ENCODE data around the gene CAMSAP3.

Gene CAMSAP3, protein sequence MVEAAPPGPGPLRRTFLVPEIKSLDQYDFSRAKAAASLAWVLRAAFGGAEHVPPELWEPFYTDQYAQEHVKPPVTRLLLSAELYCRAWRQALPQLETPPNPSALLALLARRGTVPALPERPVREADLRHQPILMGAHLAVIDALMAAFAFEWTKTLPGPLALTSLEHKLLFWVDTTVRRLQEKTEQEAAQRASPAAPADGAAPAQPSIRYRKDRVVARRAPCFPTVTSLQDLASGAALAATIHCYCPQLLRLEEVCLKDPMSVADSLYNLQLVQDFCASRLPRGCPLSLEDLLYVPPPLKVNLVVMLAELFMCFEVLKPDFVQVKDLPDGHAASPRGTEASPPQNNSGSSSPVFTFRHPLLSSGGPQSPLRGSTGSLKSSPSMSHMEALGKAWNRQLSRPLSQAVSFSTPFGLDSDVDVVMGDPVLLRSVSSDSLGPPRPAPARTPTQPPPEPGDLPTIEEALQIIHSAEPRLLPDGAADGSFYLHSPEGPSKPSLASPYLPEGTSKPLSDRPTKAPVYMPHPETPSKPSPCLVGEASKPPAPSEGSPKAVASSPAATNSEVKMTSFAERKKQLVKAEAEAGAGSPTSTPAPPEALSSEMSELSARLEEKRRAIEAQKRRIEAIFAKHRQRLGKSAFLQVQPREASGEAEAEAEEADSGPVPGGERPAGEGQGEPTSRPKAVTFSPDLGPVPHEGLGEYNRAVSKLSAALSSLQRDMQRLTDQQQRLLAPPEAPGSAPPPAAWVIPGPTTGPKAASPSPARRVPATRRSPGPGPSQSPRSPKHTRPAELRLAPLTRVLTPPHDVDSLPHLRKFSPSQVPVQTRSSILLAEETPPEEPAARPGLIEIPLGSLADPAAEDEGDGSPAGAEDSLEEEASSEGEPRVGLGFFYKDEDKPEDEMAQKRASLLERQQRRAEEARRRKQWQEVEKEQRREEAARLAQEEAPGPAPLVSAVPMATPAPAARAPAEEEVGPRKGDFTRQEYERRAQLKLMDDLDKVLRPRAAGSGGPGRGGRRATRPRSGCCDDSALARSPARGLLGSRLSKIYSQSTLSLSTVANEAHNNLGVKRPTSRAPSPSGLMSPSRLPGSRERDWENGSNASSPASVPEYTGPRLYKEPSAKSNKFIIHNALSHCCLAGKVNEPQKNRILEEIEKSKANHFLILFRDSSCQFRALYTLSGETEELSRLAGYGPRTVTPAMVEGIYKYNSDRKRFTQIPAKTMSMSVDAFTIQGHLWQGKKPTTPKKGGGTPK

DNA sequence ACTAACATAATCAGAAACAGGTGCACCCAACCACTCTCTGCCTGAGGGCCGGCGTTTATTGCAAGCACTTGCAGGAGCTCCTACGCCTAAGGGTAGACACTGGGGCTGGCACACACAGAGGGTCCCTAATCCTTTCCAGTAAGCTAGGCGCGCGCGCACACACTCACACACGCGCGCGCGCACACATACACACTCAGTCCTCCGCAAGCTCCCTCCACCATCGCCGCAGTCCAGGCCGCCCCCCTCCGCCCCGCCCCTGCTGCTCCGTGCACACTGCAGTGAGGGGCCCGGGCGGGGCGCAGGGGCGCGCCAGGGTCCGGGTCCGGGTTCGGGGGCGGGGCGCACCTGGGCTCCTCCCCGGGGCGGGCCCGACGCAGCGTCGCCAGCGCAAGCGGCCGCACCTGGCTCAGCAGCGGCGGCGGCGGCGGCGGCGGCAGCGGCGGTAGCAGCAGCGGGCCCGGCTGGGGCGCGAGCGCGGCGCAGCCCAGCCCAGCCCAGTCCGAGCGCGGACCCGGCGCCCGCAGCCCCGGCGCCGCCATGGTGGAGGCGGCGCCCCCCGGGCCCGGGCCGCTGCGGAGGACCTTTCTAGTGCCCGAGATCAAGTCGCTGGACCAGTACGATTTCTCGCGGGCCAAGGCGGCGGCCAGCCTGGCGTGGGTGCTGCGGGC, at the start of gene CAMSAP3:
Gene CAMSAP3, plus strand, starts transcription at position 398 of the 668 bp plus-strand sequence. Its CDS starts 140 bp downstream, at position 538.
- DNase-seq: no peak

- DNase-seq: no peak
Observed at GRCh38 chr19:7545904-7546303, 49.8 kb upstream of the CAMSAP3 start.

DNA sequence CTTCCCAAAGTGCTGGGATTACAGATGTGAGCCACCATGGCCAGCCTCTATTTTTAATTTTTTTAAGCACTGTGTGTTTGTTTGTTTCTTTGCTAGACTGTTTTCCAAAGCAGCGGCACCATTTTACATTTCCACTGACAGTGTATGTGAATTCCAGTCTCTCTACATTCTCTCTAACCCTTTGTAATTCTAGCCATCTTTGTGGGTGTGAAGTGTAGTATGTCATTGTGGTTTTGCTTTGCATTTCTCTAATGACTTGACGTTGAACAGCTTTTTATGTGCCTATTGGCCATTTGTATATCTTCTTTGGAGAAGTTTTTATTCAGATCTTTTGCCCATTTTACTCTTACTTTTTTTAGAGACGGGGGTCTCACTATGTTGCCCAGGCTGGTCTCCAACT, 48.5 kb upstream of the CAMSAP3 start:
- DNase-seq: no peak

DNA sequence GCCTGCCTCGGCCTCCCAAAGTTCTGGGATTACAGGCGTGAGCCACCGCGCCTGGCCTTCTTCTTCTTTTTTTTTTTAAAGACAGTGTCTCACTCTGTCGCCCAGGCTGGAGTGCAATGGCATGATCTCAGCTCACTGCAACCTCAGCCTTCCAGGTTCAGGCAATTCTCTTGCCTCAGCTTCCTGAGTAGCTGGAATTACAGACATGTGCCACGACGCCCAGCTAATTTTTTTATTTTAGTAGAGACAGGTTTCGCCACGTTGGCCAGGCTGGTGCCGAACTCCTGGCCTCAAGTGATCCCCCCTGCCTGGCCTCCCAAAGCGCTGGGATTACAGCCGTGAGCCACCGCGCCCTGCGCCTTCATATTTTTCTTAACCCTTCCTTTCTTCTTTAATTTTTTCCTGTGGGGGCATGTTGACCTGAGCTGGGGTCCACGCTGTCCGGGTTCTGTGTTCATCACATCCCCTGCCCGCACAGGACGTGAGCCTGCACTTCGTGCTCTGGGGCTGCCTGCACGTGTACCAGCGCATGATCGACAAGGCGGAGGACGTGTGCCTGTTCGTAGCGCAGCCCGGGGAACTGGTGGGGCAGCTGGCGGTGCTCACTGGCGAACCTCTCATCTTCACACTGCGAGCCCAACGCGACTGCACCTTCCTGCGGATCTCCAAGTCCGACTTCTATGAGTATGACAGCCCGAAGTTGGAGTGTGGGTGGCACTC, 46.1 kb upstream of the CAMSAP3 start:
- no peak for DNase-seq

DNA sequence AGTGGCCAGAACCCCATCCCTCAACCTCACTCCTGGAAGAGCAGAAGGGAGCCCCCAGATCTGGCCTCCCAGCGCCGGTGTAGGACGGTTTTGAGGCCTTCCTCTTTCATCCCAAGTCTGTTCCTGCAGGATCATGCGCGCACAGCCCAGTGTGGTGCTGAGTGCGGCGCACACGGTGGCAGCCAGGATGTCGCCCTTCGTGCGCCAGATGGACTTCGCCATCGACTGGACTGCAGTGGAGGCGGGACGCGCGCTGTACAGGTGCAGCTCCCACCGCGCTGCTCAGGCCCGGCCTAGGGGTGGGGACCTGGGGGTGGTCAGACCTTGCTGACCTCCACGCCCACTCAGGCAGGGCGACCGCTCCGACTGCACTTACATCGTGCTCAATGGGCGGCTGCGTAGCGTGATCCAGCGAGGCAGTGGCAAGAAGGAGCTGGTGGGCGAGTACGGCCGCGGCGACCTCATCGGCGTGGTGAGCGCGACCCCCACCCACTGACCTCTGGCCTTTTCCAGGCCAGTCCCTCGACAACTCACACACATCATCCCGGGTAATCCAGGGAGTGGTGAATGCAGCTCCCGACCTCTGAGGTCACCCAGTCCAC, 45.4 kb upstream of the CAMSAP3 start:
- DNase-seq: no peak

DNA sequence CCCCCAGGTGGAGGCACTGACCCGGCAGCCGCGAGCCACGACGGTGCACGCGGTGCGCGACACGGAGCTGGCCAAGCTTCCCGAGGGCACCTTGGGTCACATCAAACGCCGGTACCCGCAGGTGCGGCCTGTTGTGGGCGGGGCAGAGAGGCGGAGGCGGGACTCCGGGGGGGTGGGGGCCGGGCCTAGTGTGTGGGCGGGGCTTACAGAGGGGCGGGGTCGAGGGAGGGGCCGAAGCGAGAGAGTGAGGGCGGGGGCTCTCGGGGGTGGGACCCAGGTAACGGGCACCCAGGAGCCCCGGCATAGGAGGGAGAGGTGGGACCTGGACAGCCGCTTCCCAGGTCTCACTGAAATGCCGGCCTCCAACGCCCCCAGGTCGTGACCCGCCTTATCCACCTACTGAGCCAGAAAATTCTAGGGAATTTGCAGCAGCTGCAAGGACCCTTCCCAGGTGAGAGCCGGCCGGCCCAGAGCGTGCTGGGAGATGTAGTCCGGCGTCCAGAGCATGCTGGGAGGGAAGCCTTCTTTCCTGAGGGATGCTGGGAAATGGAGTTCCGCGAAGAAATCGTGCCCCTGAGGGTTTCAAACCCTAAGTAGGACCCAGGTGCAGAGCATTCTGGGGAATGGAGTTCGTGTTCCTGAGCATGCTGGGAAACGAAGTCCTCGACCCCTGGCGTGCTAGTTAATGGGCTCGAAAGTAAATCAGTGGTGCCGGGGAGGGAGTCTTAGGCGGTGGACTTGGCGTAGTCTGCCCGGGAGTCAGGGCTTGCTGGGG, 44.5 kb upstream of the CAMSAP3 start:
- DNase-seq: no peak

- no peak for DNase-seq
Observed at GRCh38 chr19:7552781-7553180, 42.9 kb upstream of the CAMSAP3 start.

GRCh38 chr19:7554565-7554964, 41.1 kb upstream of the CAMSAP3 start:
- no peak for DNase-seq

DNA sequence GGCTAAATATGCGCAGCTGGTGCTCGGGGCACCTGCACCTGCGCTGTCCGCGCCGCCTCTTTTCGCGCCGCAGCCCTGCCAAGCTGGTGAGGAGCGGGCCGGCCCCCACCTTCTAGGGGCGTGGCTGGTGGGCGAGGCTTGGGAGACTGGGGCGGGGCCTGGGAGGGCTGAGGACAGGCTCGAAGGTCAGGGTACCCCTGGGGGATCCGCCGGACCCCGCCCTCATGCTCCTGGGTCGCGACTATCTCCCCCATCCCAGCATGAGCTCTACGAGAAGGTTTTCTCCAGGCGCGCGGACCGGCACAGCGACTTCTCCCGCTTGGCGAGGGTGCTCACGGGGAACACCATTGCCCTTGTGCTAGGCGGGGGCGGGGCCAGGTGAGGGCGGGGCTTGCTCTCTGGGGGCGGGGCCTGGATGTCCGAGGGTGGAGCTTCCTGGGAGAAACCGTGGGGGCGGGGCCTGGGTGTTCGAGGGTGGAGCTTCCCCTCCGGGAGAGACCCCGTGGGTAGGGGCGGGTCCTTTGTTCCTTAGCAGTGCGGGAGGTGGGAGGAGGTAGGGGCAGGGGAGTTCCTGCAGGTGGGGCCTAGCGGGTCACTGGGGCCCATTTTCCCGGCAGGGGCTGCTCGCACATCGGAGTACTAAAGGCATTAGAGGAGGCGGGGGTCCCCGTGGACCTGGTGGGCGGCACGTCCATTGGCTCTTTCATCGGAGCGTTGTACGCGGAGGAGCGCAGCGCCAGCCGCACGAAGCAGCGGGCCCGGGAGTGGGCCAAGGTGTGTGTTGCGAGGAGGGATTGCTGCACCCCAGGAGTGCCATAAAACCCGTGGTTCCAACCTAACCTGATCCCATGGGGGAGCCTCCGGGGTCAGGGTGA, 40.4 kb upstream of the CAMSAP3 start:
- DNase-seq: no peak

DNA sequence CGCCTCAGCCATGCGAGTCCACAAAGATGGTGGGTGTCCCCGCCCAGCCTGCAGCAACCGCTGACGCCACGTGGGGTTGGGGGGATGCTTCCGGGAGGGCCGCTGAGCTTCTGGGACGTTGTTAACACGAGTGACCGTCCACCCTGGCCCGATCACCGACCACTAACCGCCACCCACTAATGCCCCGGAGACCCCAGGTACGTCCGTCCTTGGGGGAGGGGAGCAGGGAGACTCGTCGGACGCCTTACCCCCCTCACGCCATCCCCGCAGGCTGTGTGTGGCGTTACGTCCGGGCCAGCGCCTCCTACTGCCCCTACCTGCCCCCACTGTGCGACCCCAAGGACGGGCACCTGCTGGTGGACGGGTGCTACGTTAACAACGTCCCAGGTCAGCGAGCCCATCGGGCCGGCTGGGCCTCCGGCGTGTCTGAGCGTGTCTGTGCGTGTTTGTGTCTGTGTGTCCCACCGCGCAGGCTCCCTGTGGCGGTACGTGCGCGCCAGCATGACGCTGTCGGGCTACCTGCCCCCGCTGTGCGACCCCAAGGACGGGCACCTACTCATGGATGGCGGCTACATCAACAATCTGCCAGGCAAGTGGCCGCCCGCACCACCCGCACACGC, 38.9 kb upstream of the CAMSAP3 start:
- no peak for DNase-seq

DNA sequence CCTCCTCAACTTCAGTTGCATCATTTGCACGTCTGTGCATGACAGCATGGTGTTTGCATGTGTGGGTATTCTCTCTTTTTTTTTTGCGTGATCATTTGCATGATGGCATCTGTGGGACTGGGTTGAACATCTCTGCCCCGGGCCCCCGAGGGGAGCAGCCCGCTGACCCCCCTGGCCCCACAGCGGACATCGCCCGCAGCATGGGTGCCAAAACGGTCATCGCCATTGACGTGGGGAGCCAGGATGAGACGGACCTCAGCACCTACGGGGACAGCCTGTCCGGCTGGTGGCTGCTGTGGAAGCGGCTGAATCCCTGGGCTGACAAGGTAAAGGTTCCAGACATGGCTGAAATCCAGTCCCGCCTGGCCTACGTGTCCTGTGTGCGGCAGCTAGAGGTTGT, 37.0 kb upstream of the CAMSAP3 start:
- no peak for DNase-seq

DNA sequence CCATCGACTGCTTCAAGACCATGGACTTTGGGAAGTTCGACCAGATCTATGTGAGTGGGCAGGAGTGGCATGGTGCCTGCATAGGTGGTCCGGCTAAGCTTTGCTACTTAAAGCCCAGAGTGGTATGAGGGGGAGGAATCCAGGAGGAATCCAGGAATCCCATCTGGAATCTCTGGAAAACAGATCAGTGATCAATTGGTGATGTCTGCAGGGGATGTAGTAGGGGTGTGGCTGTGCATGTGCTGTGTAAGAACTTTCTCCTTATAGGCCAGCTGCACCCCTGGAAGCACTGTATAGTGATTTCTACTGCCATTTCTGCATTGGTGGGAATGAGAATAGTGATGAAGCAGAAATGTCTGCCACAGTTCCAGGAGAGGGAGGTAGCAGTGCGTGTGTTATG, 36.6 kb upstream of the CAMSAP3 start:
- DNase-seq: peak; percentile 5

- no peak for DNase-seq
Observed at GRCh38 chr19:7560255-7560654, 35.4 kb upstream of the CAMSAP3 start.

DNA sequence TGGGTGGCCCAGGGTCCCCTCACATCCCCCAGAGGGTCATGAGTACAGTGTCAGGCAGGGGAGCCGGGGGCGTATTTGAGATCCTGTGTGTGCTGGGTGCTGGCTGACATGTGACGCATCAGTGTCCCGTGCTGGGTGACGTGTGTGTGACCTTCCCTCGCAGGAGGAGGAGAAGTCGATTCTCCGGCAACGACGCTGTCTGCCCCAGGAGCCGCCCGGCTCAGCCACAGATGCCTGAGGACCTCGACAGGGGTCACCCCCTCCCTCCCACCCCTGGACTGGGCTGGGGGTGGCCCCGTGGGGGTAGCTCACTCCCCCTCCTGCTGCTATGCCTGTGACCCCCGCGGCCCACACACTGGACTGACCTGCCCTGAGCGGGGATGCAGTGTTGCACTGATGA, 34.3 kb upstream of the CAMSAP3 start:
- no peak for DNase-seq

DNA sequence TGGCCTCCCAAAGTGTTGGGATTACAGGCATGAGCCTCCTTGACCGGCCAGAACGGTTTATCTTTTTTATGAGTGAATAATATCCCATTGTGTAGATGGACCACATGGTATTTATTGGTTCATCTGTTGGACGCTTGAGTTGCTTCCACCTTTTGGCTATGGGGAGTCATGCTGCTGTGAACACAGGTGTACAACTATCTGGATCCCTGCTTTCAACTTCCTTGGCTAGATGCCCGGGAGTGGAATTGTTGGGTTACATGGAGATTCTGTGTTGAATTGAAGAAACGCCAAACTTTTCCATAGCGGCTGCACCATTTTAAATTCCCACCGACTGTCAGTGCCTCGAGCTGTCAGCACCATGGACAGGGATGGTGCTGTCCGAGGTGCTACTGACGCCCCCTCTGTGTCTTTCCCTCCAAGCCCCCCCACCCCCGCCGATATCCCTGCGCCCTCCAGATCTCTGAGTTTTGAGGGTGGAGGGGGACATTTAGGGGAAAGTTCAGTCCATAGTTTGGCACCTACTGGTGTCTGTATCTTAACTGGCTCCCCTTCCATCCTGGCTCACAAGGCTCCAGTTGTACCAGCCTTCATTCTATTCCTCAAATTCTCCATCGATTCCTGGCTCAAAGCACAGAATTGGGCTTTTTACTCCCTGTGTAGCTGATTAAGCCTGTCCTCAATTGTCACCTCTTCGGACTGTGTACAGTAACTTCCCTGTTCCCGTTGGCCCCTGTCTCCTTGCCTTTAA, 32.8 kb upstream of the CAMSAP3 start:
- no peak for DNase-seq

DNA sequence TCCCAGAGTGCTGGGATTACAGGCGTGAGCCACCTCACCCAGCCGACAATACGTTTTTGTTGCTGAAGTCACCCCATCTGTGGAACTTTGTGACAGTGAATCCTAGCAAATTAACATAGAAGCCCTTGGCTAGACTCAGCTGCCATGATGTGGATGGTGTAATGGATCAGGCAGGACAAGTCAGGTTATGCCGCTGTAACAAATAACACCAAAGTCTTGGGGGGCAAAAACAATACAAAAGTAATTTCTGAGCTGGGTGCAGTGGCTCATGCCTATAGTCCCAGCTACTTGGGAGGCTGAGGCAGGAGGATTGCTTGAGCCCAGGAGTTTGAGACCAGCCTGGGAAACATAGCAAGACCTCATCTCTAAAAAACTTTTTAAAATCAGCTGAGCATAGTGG, 30.8 kb upstream of the CAMSAP3 start:
- no peak for DNase-seq

DNA sequence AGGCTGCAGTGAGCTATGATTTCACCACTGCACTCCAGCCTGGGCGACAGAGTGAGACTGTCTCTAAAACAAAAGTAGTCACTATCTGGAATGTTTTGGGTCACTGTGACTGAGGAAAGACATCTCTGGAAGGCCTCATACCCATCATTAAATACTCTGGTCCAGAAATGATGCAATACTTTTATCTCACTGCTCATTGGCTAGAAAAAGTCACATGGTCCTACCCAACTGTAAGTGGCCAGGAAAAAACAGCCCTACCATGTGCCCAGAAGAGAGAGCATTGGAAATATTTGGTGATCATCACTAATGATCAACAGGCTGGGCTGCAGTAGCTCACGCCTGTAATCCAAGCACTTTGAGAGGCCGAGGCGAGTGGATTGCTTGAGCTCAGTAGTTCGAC, 30.3 kb upstream of the CAMSAP3 start:
- no peak for DNase-seq

DNA sequence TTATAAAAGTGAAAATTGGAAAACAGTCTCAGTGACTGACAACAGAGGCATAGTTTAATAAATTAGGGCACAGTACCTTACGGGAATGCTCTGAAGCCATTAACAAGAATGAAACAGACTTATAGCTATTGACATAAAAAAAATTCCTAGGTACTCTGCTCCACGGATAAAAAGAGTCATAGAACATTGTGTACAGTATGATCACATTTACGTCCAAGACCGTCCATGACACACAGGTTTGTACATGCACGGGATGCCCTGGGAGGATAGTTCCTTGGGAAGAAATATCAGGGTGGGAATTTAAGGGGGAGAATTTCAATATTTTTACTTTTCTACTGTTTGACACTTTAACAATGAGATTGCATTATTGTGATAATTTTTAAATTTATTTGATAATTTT, 24.9 kb upstream of the CAMSAP3 start:
- DNase-seq: no peak

Measured in HCEC 1CT (cell line).